Heart left ventricle (tissue), 16 donors: Measurements from ENCODE around the gene SDHB. TPM values are rescaled to one million over a fixed set of nuclear protein-coding genes. Genes with fewer than 3 reads are reported as not detected.

Source experiments
- ATAC-seq, 4 donors: fragments of 200-7000 bp; cut with Tn5 transposase; one replicate each; pipeline ENCODE4 v1.9.1; 2020 to 2022; ENCODE audit warnings: moderate library complexity in 4 of 4, mild to moderate bottlenecking in 3 of 4, moderate number of reproducible peaks in 1 of 4
- DNase-seq, 5 donors: peaks; one replicate each; pipeline ENCODE4 v3.0.0-alpha.2; 2020
- H3K27ac ChIP-seq, 12 donors: fragments of 200-600 bp; sonication (generic) in 4 of 12; one replicate each; pipeline versions ENCODE4 v1.5.0 to v1.8.0; 2016 to 2022; ENCODE audit warnings: mild to moderate bottlenecking in 2 of 12
- H3K27me3 ChIP-seq, 9 donors: fragments of 200-600 bp; sonication (generic) in 2 of 9; one replicate each; pipeline versions ENCODE4 v1.5.1 to v1.8.0; 2016 to 2022; ENCODE audit warnings: mild to moderate bottlenecking in 3 of 9
- H3K36me3 ChIP-seq, 9 donors: fragments of 200-600 bp; sonication (generic) in 2 of 9; one replicate each; pipeline versions ENCODE4 v1.5.0 to v1.8.0; 2018 to 2022; ENCODE audit warnings: mild to moderate bottlenecking in 2 of 9
- H3K4me1 ChIP-seq, 12 donors: fragments of 200-600 bp; sonication (generic) in 4 of 12; one replicate each; pipeline versions ENCODE4 v1.5.0 to v1.8.0; 2016 to 2022; ENCODE audit warnings: mild to moderate bottlenecking in 3 of 12
- H3K4me3 ChIP-seq, 12 donors: fragments of 200-600 bp; sonication (generic) in 4 of 12; one replicate each; pipeline versions ENCODE4 v1.5.0 to v1.8.0; 2017 to 2022; ENCODE audit warnings: mild to moderate bottlenecking in 9 of 12, moderate library complexity in 4 of 12
- H3K9me3 ChIP-seq, 12 donors: fragments of 200-600 bp; sonication (generic) in 4 of 12; one replicate each; pipeline versions ENCODE4 v1.5.0 to v1.8.0; 2016 to 2022; ENCODE audit warnings: mild to moderate bottlenecking in 1 of 12
- POLR2A ChIP-seq, 2 donors: fragments of 450-650 bp; IDR thresholded peaks; one replicate each; pipeline ENCODE4 v1.6.1; 2017; ENCODE audit warnings: antibody characterized with exemption in 2 of 2, mild to moderate bottlenecking in 2 of 2, moderate library complexity in 2 of 2
- whole genome bisulfite sequencing, 4 donors: extraction: QIAGEN DNeasy Blood & Tissue Kit in 2 of 4; methylation state at CpG; one replicate each; pipeline versions ENCODE4 v1.1.5 to v1.1.7; 2013 to 2018; 5-methylcytosine and 5-hydroxymethylcytosine counted together
- intact Hi-C, 10 donors: fragments of 100-400 bp; cut with DNase I; formaldehyde crosslinking; loops; one replicate each; pipeline versions ENCODE4 v1.11.1 to v1.14.2; 2022
- polyA plus RNA-seq, 2 donors: library from polyadenylated mRNA; stranded (reverse); fragments of 200-250 nt; gene quantifications; one replicate each; pipeline ENCODE4 v1.2.3, GENCODE V29; 2013
- total RNA-seq, 9 donors: library from RNA; depleted of rRNA in 2 of 9; stranded (reverse); fragments of >200 nt in 2 of 9; fragmentation: NEBNext Ultra II Directional in 3 of 9; extraction: Animal tissue kit (Norgen Biotek cat#: 25700) in 3 of 9; gene quantifications; one replicate each; pipeline versions ENCODE4 v1.1.0 to v1.2.4, GENCODE V29; 2016 to 2023
- TF ChIP-seq, protein P1 (sequence below), 12 donors: fragments of 200-600 bp; sonication (generic) in 4 of 12; IDR thresholded peaks; one replicate each; pipeline versions ENCODE4 v1.5.0 to v1.8.0; 2018 to 2022; ENCODE audit warnings: antibody characterized with exemption in 12 of 12, mild to moderate bottlenecking in 5 of 12
- donor health status: ischemic (EF 13 %, LVEDD 7.1; RV severe dilation, severe dysfunction).
- donor health status: healthy with polysubstance abuse.
- donor health status: DM: no; HTN: yes; CAD: no.
- donor health status: DM: no; HTN: no; CAD: no.
- donor health status: ischemic (EF 25% LVEDD 6.9; RV normal size, moderate dysfunction).
- donor health status: ischemic (EF 25% LVEDD 5.7; RV mildly dilated, moderate dysfunction).
- donor health status: healthy.
- donor health status: DM: yes; HTN: yes; CAD: no.
- donor health status: ischemic (EF 35%, LVEDD 5.7; RV mildly dilated, moderate dysfunction).
- donor health status: nonischemic (EF 11% LVEDD 7.7; RV severe dilation, severe dysfunction).
- donor health status: DM: yes; HTN: yes; CAD: no.
- donor health status: PGD.
- donor health status: ischemic (EF 29% LVEDD 5.4; RV normal size, mild dysfunction).
- donor health status: nonischemic (EF 23%, LVEDD 6.1; RV moderate dilation, normal function).

Gene SDHB
- total and polyA plus RNA-seq, 11 donors = 174 to 617 (median 341) TPM

DNA sequence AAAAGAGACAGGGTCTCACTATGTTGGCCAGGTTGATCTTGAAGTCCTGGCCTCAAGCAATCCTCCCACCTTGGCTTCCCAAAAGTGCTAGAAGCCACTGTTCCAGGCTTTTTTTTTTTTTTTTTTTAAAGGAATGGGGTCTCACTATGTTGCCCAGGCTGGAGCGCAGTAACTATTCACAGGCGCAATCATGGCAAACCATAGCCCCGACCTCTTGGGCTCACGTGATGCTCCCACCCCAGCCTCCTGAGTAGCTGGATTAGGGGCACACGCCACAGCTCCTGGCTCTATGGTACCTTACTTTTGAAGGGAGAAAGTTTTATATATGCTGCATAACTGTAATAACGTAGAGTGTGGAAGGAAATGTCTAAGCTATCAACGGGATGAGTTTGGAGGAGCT, 36.4 kb downstream of the SDHB start:
- WGBS, 4 donors = 92 to 96% (median 93%) methylated on average over 7 of the region's 7 CpGs
- intact Hi-C loops = loop anchor here in 1 of 10 donors (10.0 kb wide), 1 partner anchor 53 kb away; no protein-coding TSS in a partner anchor
- H3K4me3 ChIP-seq = no peak overlapping the region
- H3K9me3 ChIP-seq = no peaks in the 10 kb centered on the region
- H3K27ac ChIP-seq = no peak overlapping the region
- no peaks in the 10 kb centered on the region for H3K27me3 ChIP-seq
- ATAC-seq (no peak), DNase-seq (no peak)
- peaks cover 0 to 16% (median 0%) of the 10 kb centered on the region in 12 donors for H3K4me1 ChIP-seq
- TF ChIP-seq, protein P1, sequence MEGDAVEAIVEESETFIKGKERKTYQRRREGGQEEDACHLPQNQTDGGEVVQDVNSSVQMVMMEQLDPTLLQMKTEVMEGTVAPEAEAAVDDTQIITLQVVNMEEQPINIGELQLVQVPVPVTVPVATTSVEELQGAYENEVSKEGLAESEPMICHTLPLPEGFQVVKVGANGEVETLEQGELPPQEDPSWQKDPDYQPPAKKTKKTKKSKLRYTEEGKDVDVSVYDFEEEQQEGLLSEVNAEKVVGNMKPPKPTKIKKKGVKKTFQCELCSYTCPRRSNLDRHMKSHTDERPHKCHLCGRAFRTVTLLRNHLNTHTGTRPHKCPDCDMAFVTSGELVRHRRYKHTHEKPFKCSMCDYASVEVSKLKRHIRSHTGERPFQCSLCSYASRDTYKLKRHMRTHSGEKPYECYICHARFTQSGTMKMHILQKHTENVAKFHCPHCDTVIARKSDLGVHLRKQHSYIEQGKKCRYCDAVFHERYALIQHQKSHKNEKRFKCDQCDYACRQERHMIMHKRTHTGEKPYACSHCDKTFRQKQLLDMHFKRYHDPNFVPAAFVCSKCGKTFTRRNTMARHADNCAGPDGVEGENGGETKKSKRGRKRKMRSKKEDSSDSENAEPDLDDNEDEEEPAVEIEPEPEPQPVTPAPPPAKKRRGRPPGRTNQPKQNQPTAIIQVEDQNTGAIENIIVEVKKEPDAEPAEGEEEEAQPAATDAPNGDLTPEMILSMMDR (IDR thresholded peaks at IDR 0.05) = no peak
- no peak for TF ChIP-seq POLR2A (IDR thresholded peaks at IDR 0.05)
- H3K36me3 ChIP-seq = peaks cover 0 to 55% (median 49%) of the 10 kb centered on the region in 9 donors

DNA sequence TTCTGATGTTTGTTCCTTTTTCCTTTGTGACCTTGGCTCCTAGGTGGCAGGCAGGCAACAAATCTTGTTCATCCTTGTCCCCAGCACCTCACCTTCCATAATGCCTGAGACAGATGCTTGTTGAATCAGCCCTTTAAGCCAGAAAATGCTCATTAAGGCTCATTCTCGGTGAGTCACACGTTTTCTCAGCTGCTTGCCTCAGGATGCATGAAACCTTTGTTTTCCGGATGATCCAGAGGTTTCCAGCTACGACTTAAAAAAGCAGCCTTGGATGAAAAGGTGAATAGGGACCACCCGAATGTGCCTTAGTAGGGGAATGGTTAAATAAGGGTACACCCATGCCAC, 37.5 kb downstream of the SDHB start:
- Histone ChIP-seq H3K36me3 (peaks cover 0 to 43% (median 38%) of the 10 kb centered on the region in 9 donors), H3K9me3 (no peaks in the 10 kb centered on the region), H3K27me3 (no peaks in the 10 kb centered on the region), H3K27ac (no peak overlapping the region), H3K4me3 (no peak overlapping the region), H3K4me1 (peaks cover 0 to 24% (median 4%) of the 10 kb centered on the region in 12 donors)
- no peak for ATAC-seq
- intact Hi-C loops = loop anchor here in 1 of 10 donors (10.0 kb wide), 1 partner anchor 51 kb away; no protein-coding TSS in a partner anchor
- WGBS, 4 donors = 72 to 79% (median 74%) methylated on average over 5 of the region's 5 CpGs
- TF ChIP-seq POLR2A (IDR thresholded peaks at IDR 0.05) = no peak
- TF ChIP-seq, protein P1 (IDR thresholded peaks at IDR 0.05) = no peak
- DNase-seq = no peak

DNA sequence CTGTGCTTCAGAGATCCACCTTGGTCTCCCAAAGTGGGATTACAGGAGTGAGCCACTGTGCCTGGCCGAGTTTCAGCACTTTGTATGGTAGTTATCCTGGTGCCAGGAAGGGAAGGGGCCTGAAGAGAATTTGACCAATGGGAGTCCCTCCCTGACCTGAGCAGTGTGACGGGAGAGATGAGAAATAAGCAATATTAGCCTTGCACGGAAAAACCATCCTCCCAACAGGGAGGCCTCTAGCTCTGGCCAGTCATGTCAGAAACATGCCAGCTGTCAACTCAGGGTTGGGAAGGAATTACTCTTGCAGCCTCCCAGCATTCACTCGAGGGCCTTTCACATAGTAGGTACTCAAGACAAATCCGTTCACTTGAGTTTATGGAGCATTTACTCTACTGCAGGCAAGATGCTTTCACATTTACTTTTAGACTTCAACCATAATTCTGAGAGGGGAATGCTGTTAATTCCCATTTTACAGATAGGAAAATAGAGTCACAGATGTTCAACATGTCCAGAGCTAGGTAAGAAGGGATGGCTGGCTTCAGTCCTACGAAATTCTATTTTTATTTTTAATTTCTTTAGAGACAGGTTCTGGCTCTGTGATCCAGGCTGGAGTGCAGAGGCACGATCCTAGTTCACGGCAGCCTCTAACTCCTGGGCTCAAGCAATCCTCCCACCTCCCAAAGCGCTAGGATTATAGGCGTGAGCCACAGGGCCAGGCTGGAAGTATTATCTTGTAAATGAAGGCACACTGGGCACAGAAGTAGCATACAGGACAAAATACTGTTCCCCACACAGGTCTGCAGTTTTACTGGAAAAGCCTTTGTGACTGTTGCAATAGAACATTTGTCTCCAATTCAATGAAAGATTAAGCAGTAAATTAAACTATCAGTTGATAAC, 38.9 kb downstream of the SDHB start:
- no peak for ATAC-seq
- WGBS, 4 donors = 74 to 80% (median 78%) methylated on average over 10 of the region's 10 CpGs
- Histone ChIP-seq H3K36me3 (peaks cover 0 to 30% (median 24%) of the 10 kb centered on the region in 9 donors), H3K27ac (no peak overlapping the region), H3K9me3 (no peaks in the 10 kb centered on the region), H3K27me3 (no peaks in the 10 kb centered on the region), H3K4me3 (no peak overlapping the region), H3K4me1 (peaks cover 0 to 37% (median 16%) of the 10 kb centered on the region in 12 donors)
- intact Hi-C loops = loop anchor here in 5 of 10 donors (2.0 to 10.0 kb wide), 6 partner anchors 32 to 53 kb away; partner anchors contain the start of genes MFAP2 (in 1 of the 5) and SDHB (in 1 of the 5)
- no peak for DNase-seq
- TF ChIP-seq, protein P1 (IDR thresholded peaks at IDR 0.05) = no peak
- TF ChIP-seq POLR2A (IDR thresholded peaks at IDR 0.05) = no peak
